Measurements from ENCODE around the gene EID1.

- TF ChIP-seq, protein P1, sequence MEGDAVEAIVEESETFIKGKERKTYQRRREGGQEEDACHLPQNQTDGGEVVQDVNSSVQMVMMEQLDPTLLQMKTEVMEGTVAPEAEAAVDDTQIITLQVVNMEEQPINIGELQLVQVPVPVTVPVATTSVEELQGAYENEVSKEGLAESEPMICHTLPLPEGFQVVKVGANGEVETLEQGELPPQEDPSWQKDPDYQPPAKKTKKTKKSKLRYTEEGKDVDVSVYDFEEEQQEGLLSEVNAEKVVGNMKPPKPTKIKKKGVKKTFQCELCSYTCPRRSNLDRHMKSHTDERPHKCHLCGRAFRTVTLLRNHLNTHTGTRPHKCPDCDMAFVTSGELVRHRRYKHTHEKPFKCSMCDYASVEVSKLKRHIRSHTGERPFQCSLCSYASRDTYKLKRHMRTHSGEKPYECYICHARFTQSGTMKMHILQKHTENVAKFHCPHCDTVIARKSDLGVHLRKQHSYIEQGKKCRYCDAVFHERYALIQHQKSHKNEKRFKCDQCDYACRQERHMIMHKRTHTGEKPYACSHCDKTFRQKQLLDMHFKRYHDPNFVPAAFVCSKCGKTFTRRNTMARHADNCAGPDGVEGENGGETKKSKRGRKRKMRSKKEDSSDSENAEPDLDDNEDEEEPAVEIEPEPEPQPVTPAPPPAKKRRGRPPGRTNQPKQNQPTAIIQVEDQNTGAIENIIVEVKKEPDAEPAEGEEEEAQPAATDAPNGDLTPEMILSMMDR (conservative IDR thresholded peaks at IDR 0.05; ENCODE audit: low read depth, low read length), result no peak
- TF ChIP-seq EZH2 (IDR thresholded peaks at IDR 0.05; ENCODE audit: low read length, unreplicated experiment), result no peak
Observed at GRCh38 chr15:48922046-48922445, 44.1 kb downstream of the EID1 start.

Measured in PC-3 (cell line).